Activated CD8-positive, alpha-beta memory T cell treated with anti-CD3 and anti-CD28 coated beads, Interleukin-2, amount 10 ng/mL, durations not matched to agents 7 days and 5 days (primary cell): ENCODE measurements around the gene CORIN. TPM values are rescaled to one million over a fixed set of nuclear protein-coding genes. Genes with fewer than 3 reads are reported as not detected.

Source experiments
- ATAC-seq: fragments of 150-1000 bp; cut with Tn5 transposase; one replicate; pipeline ENCODE4 v1.10.0; 2021; ENCODE audit warnings: moderate library complexity
- CTCF ChIA-PET: fragments of 350-600 bp; sonication (Branson Sonifier 250); formaldehyde crosslinking; loops from one replicate; lab custom pipeline; 2021; ENCODE audit warnings: antibody characterized with exemption; lab: Charles Lee
- DNase-seq: peaks from one replicate; pipeline ENCODE4 v3.0.0-alpha.2; 2020
- H3K27ac Mint-ChIP-seq: one replicate; pipeline ENCODE4 v1.8.0; 2021; ENCODE audit warnings: mild to moderate bottlenecking, mixed read lengths
- H3K27me3 Mint-ChIP-seq: one replicate; pipeline ENCODE4 v1.8.0; 2021; ENCODE audit warnings: mixed read lengths
- H3K36me3 Mint-ChIP-seq: one replicate; pipeline ENCODE4 v1.8.0; 2021; ENCODE audit warnings: mild to moderate bottlenecking, mixed read lengths
- H3K4me1 Mint-ChIP-seq: one replicate; pipeline ENCODE4 v1.8.0; 2021; ENCODE audit warnings: mixed read lengths
- H3K4me3 Mint-ChIP-seq: one replicate; pipeline ENCODE4 v1.8.0; 2021; ENCODE audit warnings: mild to moderate bottlenecking, moderate library complexity, mixed read lengths
- H3K9me3 Mint-ChIP-seq: one replicate; pipeline ENCODE4 v1.8.0; 2022; ENCODE audit warnings: low read depth, mixed read lengths
- total RNA-seq, 2 experiments: library from RNA; stranded (reverse); gene quantifications; one replicate each; pipeline ENCODE4 v1.2.3, GENCODE V29; 2021

The CORIN gene
- total RNA-seq, 2 experiments from 2014 or later = not detected

- H3K4me1 Mint-ChIP-seq = no peaks in the 10 kb centered on the region
- H3K27ac Mint-ChIP-seq = no peak overlapping the region
- no peaks in the 10 kb centered on the region for H3K36me3 Mint-ChIP-seq
- CTCF ChIA-PET = no interaction called here
- H3K27me3 Mint-ChIP-seq = peaks cover 11% of the 10 kb centered on the region
- ATAC-seq (no peak), DNase-seq (no peak)
- peaks cover 3% of the 10 kb centered on the region for H3K9me3 Mint-ChIP-seq
- no peak overlapping the region for H3K4me3 Mint-ChIP-seq
Observed at GRCh38 chr4:47747846-47748494, 89.9 kb downstream of the CORIN start.

DNA sequence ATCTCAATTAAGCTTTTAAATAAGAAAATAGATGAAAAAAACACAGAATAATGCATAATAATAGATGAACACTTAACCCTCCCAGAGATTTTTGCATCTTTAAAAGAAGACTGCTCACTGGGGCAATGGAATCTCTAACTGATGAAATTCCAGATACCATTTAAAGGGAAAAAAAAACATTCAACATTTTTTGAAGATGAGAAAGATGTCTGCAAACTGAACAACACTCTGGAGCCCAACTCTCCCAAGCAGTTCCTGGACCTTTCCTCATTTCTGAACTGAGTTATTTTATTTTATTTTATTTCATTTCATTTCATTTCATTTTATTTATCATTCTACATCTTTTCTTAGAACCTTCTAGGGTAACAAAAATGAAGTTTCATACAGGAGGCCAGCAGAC, 90.7 kb downstream of the CORIN start:
- Mint-ChIP-seq H3K9me3 (peaks cover 3% of the 10 kb centered on the region), H3K36me3 (no peaks in the 10 kb centered on the region), H3K4me1 (no peaks in the 10 kb centered on the region), H3K27me3 (peaks cover 11% of the 10 kb centered on the region), H3K27ac (no peak overlapping the region), H3K4me3 (no peak overlapping the region)
- no peak for DNase-seq
- CTCF ChIA-PET = no interaction called here
- ATAC-seq = no peak

DNA sequence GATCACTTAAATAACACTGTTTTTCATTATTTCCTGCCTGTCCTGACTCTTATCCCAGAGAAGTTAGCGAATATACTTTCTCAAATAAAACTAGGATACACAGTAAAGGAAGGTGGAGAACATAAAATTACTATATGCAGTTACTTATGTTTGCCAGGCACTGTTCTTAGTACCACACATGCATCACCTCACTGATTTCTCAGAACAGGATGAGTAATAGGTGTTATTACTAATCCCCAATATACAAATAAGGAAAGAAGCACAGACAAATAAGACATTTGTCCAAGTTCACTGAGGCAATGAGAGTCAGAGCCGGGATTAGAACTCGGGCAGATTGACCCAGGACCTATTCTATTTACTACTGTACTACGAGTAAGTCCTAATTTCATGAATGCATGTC, 91.7 kb downstream of the CORIN start:
- peaks cover 3% of the 10 kb centered on the region for H3K9me3 Mint-ChIP-seq

DNA sequence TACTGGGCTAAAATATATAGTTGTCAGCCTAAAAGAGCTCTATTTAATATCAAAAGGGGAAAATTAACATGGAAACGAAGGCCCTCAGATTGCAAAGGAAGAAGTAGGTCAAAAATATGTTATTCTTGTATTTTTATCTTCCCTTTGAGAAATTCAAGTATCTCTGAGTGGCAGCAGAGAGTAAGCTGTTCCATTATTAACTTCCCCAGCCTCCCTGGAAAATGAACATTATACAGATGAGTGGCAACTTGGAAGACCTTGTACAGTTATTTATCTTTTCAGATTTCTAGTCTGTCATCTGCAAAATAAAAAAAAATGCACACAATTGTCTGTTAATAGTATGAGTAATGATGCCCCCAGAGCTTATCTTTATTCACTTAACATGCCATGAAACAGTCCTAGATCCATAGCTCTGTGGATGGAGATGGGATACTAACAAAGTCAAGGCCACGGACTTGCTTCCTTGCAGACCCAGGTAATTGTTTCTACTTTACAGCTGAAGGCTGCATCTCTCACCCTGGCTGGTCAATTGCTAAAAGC, 93.0 kb downstream of the CORIN start:
- CTCF ChIA-PET = no interaction called here
- ATAC-seq (no peak), DNase-seq (no peak)
- H3K4me1 Mint-ChIP-seq = no peaks in the 10 kb centered on the region
- no peaks in the 10 kb centered on the region for H3K27me3 Mint-ChIP-seq
- H3K4me3 Mint-ChIP-seq = no peak overlapping the region
- H3K9me3 Mint-ChIP-seq = peaks cover 3% of the 10 kb centered on the region
- H3K36me3 Mint-ChIP-seq = no peaks in the 10 kb centered on the region
- H3K27ac Mint-ChIP-seq = no peak overlapping the region

More for the DNA sequence above, 91.7 kb downstream of the CORIN start:
- H3K4me1 Mint-ChIP-seq = no peaks in the 10 kb centered on the region
- H3K4me3 Mint-ChIP-seq = no peak overlapping the region
- no peak overlapping the region for H3K27ac Mint-ChIP-seq
- ATAC-seq = no peak
- no peak for DNase-seq
- H3K36me3 Mint-ChIP-seq = no peaks in the 10 kb centered on the region
- H3K27me3 Mint-ChIP-seq = peaks cover 11% of the 10 kb centered on the region
- CTCF ChIA-PET = no interaction called here

DNA sequence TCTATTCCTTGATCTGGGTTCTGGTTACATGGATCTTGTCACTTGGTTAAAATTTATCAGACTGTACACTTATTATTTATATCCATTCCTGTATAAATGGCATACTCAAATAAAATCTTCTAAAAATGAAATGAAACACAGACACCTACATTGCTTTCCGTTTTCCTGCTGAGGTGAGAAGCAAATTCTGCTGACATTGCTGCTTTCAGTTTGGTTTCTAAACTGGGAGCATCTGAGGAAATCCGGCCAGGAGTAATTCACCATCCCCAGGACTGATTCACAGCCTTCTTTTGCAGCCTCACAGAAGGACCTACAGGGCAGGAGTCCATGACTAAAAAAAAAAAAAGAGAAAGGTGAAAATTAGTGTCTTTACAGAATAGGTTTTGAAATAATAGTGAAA, 93.6 kb downstream of the CORIN start:
- no peak overlapping the region for H3K4me3 Mint-ChIP-seq
- no peaks in the 10 kb centered on the region for H3K36me3 Mint-ChIP-seq
- peaks cover 3% of the 10 kb centered on the region for H3K9me3 Mint-ChIP-seq
- DNase-seq (no peak), ATAC-seq (no peak)
- CTCF ChIA-PET = no interaction called here
- no peaks in the 10 kb centered on the region for H3K27me3 Mint-ChIP-seq
- no peaks in the 10 kb centered on the region for H3K4me1 Mint-ChIP-seq
- no peak overlapping the region for H3K27ac Mint-ChIP-seq

GRCh38 chr4:47741200-47741599, 96.7 kb downstream of the CORIN start:
- Mint-ChIP-seq H3K4me1 (no peaks in the 10 kb centered on the region), H3K27me3 (peaks cover 3% of the 10 kb centered on the region), H3K4me3 (no peak overlapping the region), H3K27ac (no peak overlapping the region), H3K9me3 (peaks cover 3% of the 10 kb centered on the region), H3K36me3 (no peaks in the 10 kb centered on the region)
- ATAC-seq (no peak), DNase-seq (no peak)
- CTCF ChIA-PET = interaction anchor here (1.1 kb wide), 1 partner anchor 193 kb away, joined by 3 read pairs; no protein-coding TSS in a partner anchor

- Mint-ChIP-seq H3K36me3 (no peaks in the 10 kb centered on the region), H3K4me1 (no peaks in the 10 kb centered on the region), H3K4me3 (no peak overlapping the region), H3K27ac (no peak overlapping the region), H3K9me3 (no peaks in the 10 kb centered on the region), H3K27me3 (peaks cover 3% of the 10 kb centered on the region)
- CTCF ChIA-PET = no interaction called here
- ATAC-seq (no peak), DNase-seq (no peak)
Observed at GRCh38 chr4:47737326-47737725, 100.5 kb downstream of the CORIN start.

- DNase-seq (no peak), ATAC-seq (no peak)
- H3K9me3 Mint-ChIP-seq = no peaks in the 10 kb centered on the region
- no peaks in the 10 kb centered on the region for H3K4me1 Mint-ChIP-seq
- no peaks in the 10 kb centered on the region for H3K36me3 Mint-ChIP-seq
- H3K4me3 Mint-ChIP-seq = no peak overlapping the region
- peaks cover 3% of the 10 kb centered on the region for H3K27me3 Mint-ChIP-seq
- no peak overlapping the region for H3K27ac Mint-ChIP-seq
- CTCF ChIA-PET = no interaction called here
Observed at GRCh38 chr4:47736555-47736954, 101.3 kb downstream of the CORIN start.

- no peak overlapping the region for H3K27ac Mint-ChIP-seq
- no peaks in the 10 kb centered on the region for H3K36me3 Mint-ChIP-seq
- H3K4me1 Mint-ChIP-seq = no peaks in the 10 kb centered on the region
- ATAC-seq = no peak
- peaks cover 3% of the 10 kb centered on the region for H3K27me3 Mint-ChIP-seq
- CTCF ChIA-PET = no interaction called here
- H3K4me3 Mint-ChIP-seq = no peak overlapping the region
- DNase-seq = no peak
- no peaks in the 10 kb centered on the region for H3K9me3 Mint-ChIP-seq
Observed at GRCh38 chr4:47736146-47736545, 101.7 kb downstream of the CORIN start.

DNA sequence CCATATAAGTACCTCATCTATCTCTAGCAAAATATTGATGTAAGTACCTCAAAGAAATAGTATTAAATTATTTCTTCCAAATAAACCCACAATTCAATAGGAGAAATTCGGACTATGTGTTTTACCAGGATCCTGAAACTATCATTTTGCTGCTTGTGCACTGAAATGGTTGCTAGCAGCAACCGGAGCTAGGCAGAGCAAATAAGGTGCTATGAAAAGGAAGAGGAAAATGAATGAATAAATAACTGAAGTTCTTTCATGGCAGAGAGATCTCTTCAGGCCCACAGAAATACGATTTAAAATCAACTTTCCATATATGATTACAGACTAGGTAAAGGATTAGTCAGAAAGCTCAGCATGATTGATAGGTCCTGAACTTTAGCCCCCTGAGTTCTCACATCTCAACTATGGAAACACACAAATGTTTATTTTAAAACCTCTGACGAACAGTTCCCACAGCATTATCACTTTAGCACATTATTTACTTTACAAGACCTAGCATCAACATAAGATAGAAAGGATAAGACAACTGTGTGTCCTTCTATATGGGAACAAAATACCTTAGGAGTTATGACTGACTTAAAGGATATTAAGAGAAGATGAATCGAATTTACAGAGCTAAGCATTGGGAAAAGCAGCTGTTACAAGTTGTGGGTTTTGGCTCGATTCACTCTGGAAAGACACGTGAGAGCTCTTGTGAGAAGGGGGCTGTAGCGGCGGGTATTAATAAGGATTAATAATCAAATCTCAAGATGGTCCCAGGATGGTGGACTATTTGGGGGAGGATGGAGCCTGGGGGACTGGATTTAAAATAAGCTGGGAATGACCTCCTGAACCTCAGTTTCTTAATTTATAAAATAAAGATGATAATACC, 104.3 kb downstream of the CORIN start:
- H3K4me1 Mint-ChIP-seq = no peaks in the 10 kb centered on the region
- DNase-seq = no peak
- no peak overlapping the region for H3K4me3 Mint-ChIP-seq
- peaks cover 7% of the 10 kb centered on the region for H3K27me3 Mint-ChIP-seq
- no peaks in the 10 kb centered on the region for H3K36me3 Mint-ChIP-seq
- no peak overlapping the region for H3K27ac Mint-ChIP-seq
- no peak for ATAC-seq
- CTCF ChIA-PET = interaction anchor here (0.7 kb wide), 1 partner anchor 9 kb away, joined by 3 read pairs; no protein-coding TSS in a partner anchor
- H3K9me3 Mint-ChIP-seq = no peaks in the 10 kb centered on the region

GRCh38 chr4:47731182-47731581, 106.7 kb downstream of the CORIN start:
- Mint-ChIP-seq H3K27me3 (peaks cover 7% of the 10 kb centered on the region), H3K4me3 (no peak overlapping the region), H3K36me3 (no peaks in the 10 kb centered on the region), H3K9me3 (no peaks in the 10 kb centered on the region), H3K27ac (no peak overlapping the region), H3K4me1 (no peaks in the 10 kb centered on the region)
- no peak for DNase-seq
- ATAC-seq = no peak
- CTCF ChIA-PET = no interaction called here

- CTCF ChIA-PET = interaction anchor here (1.4 kb wide), 1 partner anchor 109 kb away, joined by 3 read pairs; no protein-coding TSS in a partner anchor
- Mint-ChIP-seq H3K4me1 (no peaks in the 10 kb centered on the region), H3K27me3 (peaks cover 22% of the 10 kb centered on the region), H3K27ac (no peak overlapping the region), H3K4me3 (no peak overlapping the region), H3K36me3 (no peaks in the 10 kb centered on the region), H3K9me3 (no peaks in the 10 kb centered on the region)
- ATAC-seq (no peak), DNase-seq (no peak)
Observed at GRCh38 chr4:47729131-47729680, 108.7 kb downstream of the CORIN start.

GRCh38 chr4:47721892-47722575, 115.8 kb downstream of the CORIN start:
- DNase-seq (no peak), ATAC-seq (no peak)
- no peaks in the 10 kb centered on the region for H3K4me1 Mint-ChIP-seq
- CTCF ChIA-PET = no interaction called here
- no peaks in the 10 kb centered on the region for H3K36me3 Mint-ChIP-seq
- H3K27me3 Mint-ChIP-seq = peaks cover 41% of the 10 kb centered on the region
- no peak overlapping the region for H3K4me3 Mint-ChIP-seq
- no peaks in the 10 kb centered on the region for H3K9me3 Mint-ChIP-seq
- no peak overlapping the region for H3K27ac Mint-ChIP-seq
